SK-MEL-5 (cell line): Measurements from ENCODE around the gene RND3. TPM values are rescaled to one million over a fixed set of nuclear protein-coding genes. Genes with fewer than 3 reads are reported as not detected.

Experiments
- DNase-seq: peaks from one replicate; pipeline ENCODE4 v3.0.0-alpha.2; 2016; ENCODE audit warnings: low read depth, low spot score
- in situ Hi-C: cut with HindIII; loops from 2 replicates; pipeline ENCODE4 v1.10.0; 2016; ENCODE audit warnings: low sequenced_read_pairs, high pct_unique_total_duplicates, low pct_unique_long_range_greater_than_20kb
- total RNA-seq: library from RNA; depleted of rRNA; stranded (reverse); fragments of >200 nt; shearing (Covaris generic); gene quantifications from 2 replicates; pipeline ENCODE4 v1.2.3, GENCODE V29; 2014

Gene RND3
- total RNA-seq, 1 experiment from 2014 or later = 13.2 TPM

- in situ Hi-C loops = no loop called here
- no peak for DNase-seq
Measured at GRCh38 chr2:150480241-150480640, 7.2 kb downstream of the RND3 start.

- no peak for DNase-seq
- in situ Hi-C loops = no loop called here
Measured at GRCh38 chr2:150479075-150479915, 8.2 kb downstream of the RND3 start.

- DNase-seq = no peak
- in situ Hi-C loops = no loop called here
Measured at GRCh38 chr2:150478200-150478974, 9.1 kb downstream of the RND3 start.

GRCh38 chr2:150477347-150477746, 10.1 kb downstream of the RND3 start:
- no peak for DNase-seq
- in situ Hi-C loops = no loop called here

- in situ Hi-C loops = no loop called here
Measured at GRCh38 chr2:150476809-150477302, 10.6 kb downstream of the RND3 start.

GRCh38 chr2:150476286-150476685, 11.2 kb downstream of the RND3 start:
- in situ Hi-C loops = no loop called here
- DNase-seq = no peak

More at GRCh38 chr2:150476809-150477302, 10.6 kb downstream of the RND3 start:
- no peak for DNase-seq

GRCh38 chr2:150475479-150476250, 11.8 kb downstream of the RND3 start:
- in situ Hi-C loops = no loop called here

GRCh38 chr2:150474326-150475074, 13.0 kb downstream of the RND3 start:
- in situ Hi-C loops = no loop called here
- no peak for DNase-seq

More at GRCh38 chr2:150475479-150476250, 11.8 kb downstream of the RND3 start:
- no peak for DNase-seq

- DNase-seq = no peak
- in situ Hi-C loops = no loop called here
Measured at GRCh38 chr2:150473767-150474166, 13.7 kb downstream of the RND3 start.

- in situ Hi-C loops = no loop called here
- DNase-seq = no peak
Measured at GRCh38 chr2:150472511-150472899, 15.0 kb downstream of the RND3 start.

GRCh38 chr2:150471813-150472510, 15.5 kb downstream of the RND3 start:
- DNase-seq = no peak
- in situ Hi-C loops = no loop called here

- DNase-seq = no peak
- in situ Hi-C loops = no loop called here
Measured at GRCh38 chr2:150470435-150470834, 17.0 kb downstream of the RND3 start.

GRCh38 chr2:150469706-150470274, 17.7 kb downstream of the RND3 start:
- in situ Hi-C loops = no loop called here
- no peak for DNase-seq

- in situ Hi-C loops = no loop called here
- no peak for DNase-seq
Measured at GRCh38 chr2:150468350-150468960, 19.0 kb downstream of the RND3 start.

- in situ Hi-C loops = no loop called here
- DNase-seq = no peak
Measured at GRCh38 chr2:150467621-150467963, 19.9 kb downstream of the RND3 start.
